Measurements from ENCODE around the gene CNTNAP2.

GRCh38 chr7:146791344-146792285, 675.0 kb downstream of the CNTNAP2 start:
- TF ChIP-seq, protein P1, sequence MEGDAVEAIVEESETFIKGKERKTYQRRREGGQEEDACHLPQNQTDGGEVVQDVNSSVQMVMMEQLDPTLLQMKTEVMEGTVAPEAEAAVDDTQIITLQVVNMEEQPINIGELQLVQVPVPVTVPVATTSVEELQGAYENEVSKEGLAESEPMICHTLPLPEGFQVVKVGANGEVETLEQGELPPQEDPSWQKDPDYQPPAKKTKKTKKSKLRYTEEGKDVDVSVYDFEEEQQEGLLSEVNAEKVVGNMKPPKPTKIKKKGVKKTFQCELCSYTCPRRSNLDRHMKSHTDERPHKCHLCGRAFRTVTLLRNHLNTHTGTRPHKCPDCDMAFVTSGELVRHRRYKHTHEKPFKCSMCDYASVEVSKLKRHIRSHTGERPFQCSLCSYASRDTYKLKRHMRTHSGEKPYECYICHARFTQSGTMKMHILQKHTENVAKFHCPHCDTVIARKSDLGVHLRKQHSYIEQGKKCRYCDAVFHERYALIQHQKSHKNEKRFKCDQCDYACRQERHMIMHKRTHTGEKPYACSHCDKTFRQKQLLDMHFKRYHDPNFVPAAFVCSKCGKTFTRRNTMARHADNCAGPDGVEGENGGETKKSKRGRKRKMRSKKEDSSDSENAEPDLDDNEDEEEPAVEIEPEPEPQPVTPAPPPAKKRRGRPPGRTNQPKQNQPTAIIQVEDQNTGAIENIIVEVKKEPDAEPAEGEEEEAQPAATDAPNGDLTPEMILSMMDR (IDR thresholded peaks at IDR 0.05) = no peak
- TF ChIP-seq POLR2A (IDR thresholded peaks at IDR 0.05) = no peak
